Type B pancreatic cell (in vitro differentiated cells): ENCODE measurements around the gene FNDC8. TPM values are rescaled to one million over a fixed set of nuclear protein-coding genes. Genes with fewer than 3 reads are reported as not detected.

Experiments used
- DNase-seq: peaks from one replicate; pipeline ENCODE4 v3.0.0; 2021; ENCODE audit warnings: mixed read lengths; ENCODE audit not compliant: unreplicated experiment; ENCODE audit errors: extremely low spot score
- H3K27ac Mint-ChIP-seq: 2 replicates; pipeline ENCODE4 v1.8.0; 2021; ENCODE audit warnings: mild to moderate bottlenecking, mixed read lengths
- H3K27me3 Mint-ChIP-seq: 2 replicates; pipeline ENCODE4 v1.8.0; 2021; ENCODE audit warnings: mixed read lengths
- H3K36me3 Mint-ChIP-seq: 2 replicates; pipeline ENCODE4 v1.8.0; 2021; ENCODE audit warnings: mixed read lengths
- H3K4me1 Mint-ChIP-seq: one replicate; pipeline ENCODE4 v1.8.0; 2021; ENCODE audit warnings: mixed read lengths; ENCODE audit not compliant: unreplicated experiment
- H3K4me3 Mint-ChIP-seq: 2 replicates; pipeline ENCODE4 v1.8.0; 2021; ENCODE audit warnings: mild to moderate bottlenecking, mixed read lengths
- H3K9me3 Mint-ChIP-seq: 2 replicates; pipeline ENCODE4 v1.8.0; 2021; ENCODE audit warnings: mixed read lengths
- total RNA-seq: library from RNA; stranded (reverse); gene quantifications from 2 replicates; pipeline ENCODE4 v1.2.1, GENCODE V29; 2021; ENCODE audit warnings: low replicate concordance
- TF ChIP-seq, protein P1 (sequence below): fragments of 200-600 bp; sonication (generic); conservative IDR thresholded peaks from 2 replicates; pipeline ENCODE4 v1.5.0; 2021; ENCODE audit warnings: antibody characterized with exemption, mild to moderate bottlenecking

The FNDC8 gene
- total RNA-seq, 1 donor from 2014 or later, result not detected

DNA sequence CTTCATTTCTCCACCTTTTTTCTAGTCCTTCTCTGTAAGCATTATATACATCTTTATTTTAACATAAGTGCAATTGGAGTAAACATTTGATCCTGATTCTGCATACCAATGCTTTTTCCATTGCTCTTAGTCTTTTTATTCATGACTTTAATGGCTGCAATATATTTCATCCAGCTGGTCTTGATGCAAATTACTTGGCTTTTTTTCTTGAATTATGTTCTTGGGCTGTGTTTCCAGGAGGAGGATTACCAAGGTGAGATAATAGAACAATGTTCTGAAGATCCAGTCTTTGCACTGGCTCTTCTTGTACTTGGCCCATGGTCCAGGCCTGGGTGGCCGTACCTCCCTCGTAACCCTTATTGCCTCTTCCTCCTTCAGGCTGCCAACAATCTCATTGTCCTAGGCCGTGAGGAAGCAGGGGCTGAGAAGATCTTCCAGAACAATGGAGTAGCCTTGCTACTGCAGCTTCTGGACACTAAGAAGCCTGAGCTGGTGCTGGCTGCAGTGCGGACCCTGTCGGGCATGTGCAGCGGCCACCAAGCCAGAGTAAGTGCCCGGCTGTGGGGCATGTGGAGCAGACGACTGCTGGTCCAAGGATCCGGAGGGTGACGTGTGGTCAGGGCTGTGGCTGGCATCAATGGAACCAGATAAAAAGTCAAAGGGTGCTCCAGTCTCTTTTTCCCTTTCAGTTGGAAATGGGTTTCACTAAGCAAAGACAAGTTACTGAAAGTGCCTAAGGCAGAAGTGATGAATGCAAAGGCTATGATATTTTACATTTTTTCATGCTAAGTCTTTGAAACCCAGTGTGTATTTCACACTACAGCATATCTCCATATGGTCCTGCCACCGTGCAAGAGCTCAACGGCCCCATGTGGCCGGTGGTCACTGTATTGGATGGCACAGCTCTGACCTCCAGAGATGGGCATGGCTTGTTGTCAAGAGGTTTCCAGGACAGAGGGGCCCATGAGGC is 33.1 kb downstream of the FNDC8 start:
- TF ChIP-seq, protein P1, sequence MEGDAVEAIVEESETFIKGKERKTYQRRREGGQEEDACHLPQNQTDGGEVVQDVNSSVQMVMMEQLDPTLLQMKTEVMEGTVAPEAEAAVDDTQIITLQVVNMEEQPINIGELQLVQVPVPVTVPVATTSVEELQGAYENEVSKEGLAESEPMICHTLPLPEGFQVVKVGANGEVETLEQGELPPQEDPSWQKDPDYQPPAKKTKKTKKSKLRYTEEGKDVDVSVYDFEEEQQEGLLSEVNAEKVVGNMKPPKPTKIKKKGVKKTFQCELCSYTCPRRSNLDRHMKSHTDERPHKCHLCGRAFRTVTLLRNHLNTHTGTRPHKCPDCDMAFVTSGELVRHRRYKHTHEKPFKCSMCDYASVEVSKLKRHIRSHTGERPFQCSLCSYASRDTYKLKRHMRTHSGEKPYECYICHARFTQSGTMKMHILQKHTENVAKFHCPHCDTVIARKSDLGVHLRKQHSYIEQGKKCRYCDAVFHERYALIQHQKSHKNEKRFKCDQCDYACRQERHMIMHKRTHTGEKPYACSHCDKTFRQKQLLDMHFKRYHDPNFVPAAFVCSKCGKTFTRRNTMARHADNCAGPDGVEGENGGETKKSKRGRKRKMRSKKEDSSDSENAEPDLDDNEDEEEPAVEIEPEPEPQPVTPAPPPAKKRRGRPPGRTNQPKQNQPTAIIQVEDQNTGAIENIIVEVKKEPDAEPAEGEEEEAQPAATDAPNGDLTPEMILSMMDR, result no peak
- no peak for DNase-seq
- Mint-ChIP-seq H3K36me3 (no peaks in the 10 kb centered on the region), H3K9me3 (no peaks in the 10 kb centered on the region), H3K27ac (no peak overlapping the region), H3K4me1 (no peaks in the 10 kb centered on the region), H3K4me3 (no peak overlapping the region), H3K27me3 (peaks cover 6% of the 10 kb centered on the region)

- no peak for DNase-seq
- TF ChIP-seq, protein P1, result no peak
- Mint-ChIP-seq H3K9me3 (no peaks in the 10 kb centered on the region), H3K36me3 (no peaks in the 10 kb centered on the region), H3K4me3 (no peak overlapping the region), H3K27ac (no peak overlapping the region), H3K4me1 (no peaks in the 10 kb centered on the region), H3K27me3 (peaks cover 6% of the 10 kb centered on the region)
Observed at GRCh38 chr17:35155246-35155645, 33.8 kb downstream of the FNDC8 start.

- H3K27me3 Mint-ChIP-seq, result peaks cover 22% of the 10 kb centered on the region
- H3K4me1 Mint-ChIP-seq, result no peaks in the 10 kb centered on the region
- no peak overlapping the region for H3K4me3 Mint-ChIP-seq
- no peak overlapping the region for H3K27ac Mint-ChIP-seq
- DNase-seq, result no peak
- TF ChIP-seq, protein P1, result no peak
- H3K36me3 Mint-ChIP-seq, result no peaks in the 10 kb centered on the region
- no peaks in the 10 kb centered on the region for H3K9me3 Mint-ChIP-seq
Observed at GRCh38 chr17:35159940-35160339, 38.5 kb downstream of the FNDC8 start.

- Mint-ChIP-seq H3K9me3 (no peaks in the 10 kb centered on the region), H3K4me1 (no peaks in the 10 kb centered on the region), H3K27ac (no peak overlapping the region), H3K4me3 (no peak overlapping the region), H3K27me3 (peaks cover 22% of the 10 kb centered on the region), H3K36me3 (no peaks in the 10 kb centered on the region)
- TF ChIP-seq, protein P1, result no peak
- no peak for DNase-seq
Observed at GRCh38 chr17:35160354-35161201, 39.2 kb downstream of the FNDC8 start.

- H3K36me3 Mint-ChIP-seq, result no peaks in the 10 kb centered on the region
- TF ChIP-seq, protein P1, result no peak
- peaks cover 19% of the 10 kb centered on the region for H3K27me3 Mint-ChIP-seq
- H3K4me3 Mint-ChIP-seq, result no peak overlapping the region
- no peaks in the 10 kb centered on the region for H3K9me3 Mint-ChIP-seq
- no peak overlapping the region for H3K27ac Mint-ChIP-seq
- DNase-seq, result no peak
- no peaks in the 10 kb centered on the region for H3K4me1 Mint-ChIP-seq
Observed at GRCh38 chr17:35161281-35161761, 39.9 kb downstream of the FNDC8 start.
